Bone marrow (tissue), 2 donors: ENCODE data around the gene TXNDC2.

Experiments used
- DNase-seq, 2 donors: peaks; one replicate each; lab custom pipeline; 2025; lab: John Stamatoyannopoulos, UW

The TXNDC2 gene

DNA sequence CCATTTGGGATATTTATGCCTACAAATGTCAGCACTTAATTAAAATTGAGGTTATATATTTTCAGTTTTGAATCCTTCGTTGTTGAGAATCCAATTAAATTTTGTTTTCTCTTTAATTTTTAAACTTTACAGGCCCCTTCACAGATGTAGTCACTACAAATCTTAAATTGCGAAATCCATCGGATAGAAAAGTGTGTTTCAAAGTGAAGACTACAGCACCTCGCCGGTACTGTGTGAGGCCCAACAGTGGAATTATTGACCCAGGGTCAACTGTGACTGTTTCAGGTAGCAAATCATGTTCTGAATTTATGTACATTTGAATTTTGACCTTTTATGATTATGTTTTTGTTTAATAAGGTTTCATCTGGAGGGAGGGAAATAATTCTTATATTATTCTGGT lies 45.9 kb downstream of the TXNDC2 start:
- DNase-seq, result no peak

- DNase-seq, result no peak
Measured at GRCh38 chr18:9933865-9934264, 48.1 kb downstream of the TXNDC2 start.

DNA sequence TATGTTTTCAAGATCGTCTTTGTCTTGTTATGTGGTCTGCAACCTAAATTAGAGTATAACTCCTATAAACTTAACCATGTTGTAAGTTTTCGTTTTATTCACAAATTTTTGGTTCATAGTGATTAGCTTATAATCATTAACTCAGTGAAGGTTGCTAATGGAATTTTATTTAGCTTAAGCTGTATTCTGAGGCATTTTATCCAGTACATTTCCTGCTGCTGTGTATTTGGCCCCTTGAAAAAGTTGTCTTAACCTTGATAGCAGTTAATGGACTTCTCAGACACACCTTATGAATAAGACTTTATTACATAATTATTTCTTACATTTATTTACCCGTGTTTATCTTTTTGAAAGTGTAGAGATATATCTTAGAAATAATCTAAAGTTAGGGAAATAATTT lies 48.5 kb downstream of the TXNDC2 start:
- no peak for DNase-seq
